K562 (cell line): ENCODE measurements around the gene TMEM101. TPM values are rescaled to one million over a fixed set of nuclear protein-coding genes. Genes with fewer than 3 reads are reported as not detected.

ENCODE experiments used
- AFF1 ChIP-seq, 2 experiments: fragments of 450-650 bp; IDR thresholded peaks; 2 replicates each; pipeline ENCODE4 v1.6.1; 2018; ENCODE audit warnings: mild to moderate bottlenecking in 2 of 2, low read depth in 1 of 2; ENCODE audit not compliant: partially characterized antibody in 2 of 2
- ATF1 ChIP-seq, 2 experiments: fragments of 450-650 bp in 1 of 2; IDR thresholded peaks; 2 replicates each; pipeline ENCODE4 v1.6.1; 2016; ENCODE audit warnings: missing compliant biosample characterization in 1 of 2, missing genetic modification characterization in 1 of 2
- E4F1 ChIP-seq: fragments of 250-450 bp; sonication (Bioruptor Pico); IDR thresholded peaks from 2 replicates; pipeline ENCODE4 v1.5.0; 2021; ENCODE audit warnings: mild to moderate bottlenecking, borderline replicate concordance
- EGR1 ChIP-seq: fragments of 450-650 bp; conservative IDR thresholded peaks from 2 replicates; pipeline ENCODE4 v1.6.1; 2017; ENCODE audit warnings: mild to moderate bottlenecking
- RFX7 ChIP-seq: fragments of 250-450 bp; sonication (Bioruptor Pico); IDR thresholded peaks from 2 replicates; pipeline ENCODE4 v1.5.1; 2021; ENCODE audit warnings: mild to moderate bottlenecking
- RNF219 ChIP-seq: fragments of 250-450 bp; sonication (Bioruptor Pico); IDR thresholded peaks from 2 replicates; pipeline ENCODE4 v1.5.0; 2022; ENCODE audit warnings: mild to moderate bottlenecking
- TFAM ChIP-seq: fragments of 250-450 bp; sonication (Bioruptor Pico); conservative IDR thresholded peaks from 2 replicates; pipeline ENCODE4 v1.5.0; 2021; ENCODE audit warnings: mild to moderate bottlenecking, moderate library complexity
- ZNF77 ChIP-seq: fragments of 250-450 bp; sonication (Bioruptor Pico); IDR thresholded peaks from 2 replicates; pipeline ENCODE4 v1.5.0; 2020
- ZNF778 ChIP-seq: fragments of 450-650 bp; formaldehyde crosslinking; IDR thresholded peaks from 2 replicates; pipeline ENCODE4 v1.4.0; 2020; ENCODE audit warnings: mild to moderate bottlenecking, moderate library complexity
- polyA plus RNA-seq, 8 experiments: library from polyadenylated mRNA; depleted of rRNA in 4 of 8; stranded (reverse) in 5 of 8; unstranded in 3 of 8; fragments of >200 nt; fragmentation: Nextera tagmentation in 2 of 8; fragmentation: Illumina TruSeq in 1 of 8; extraction: Ambion mirVana in 2 of 8; extraction: Trizol in 1 of 8; gene quantifications; 2 replicates each; pipeline versions ENCODE4 v1.2.1 to v1.2.3, GENCODE V29; 2011 to 2014; ENCODE audit warnings: inconsistent platforms in 1 of 8, missing spikeins in 1 of 8
- total RNA-seq, 7 experiments: library from RNA; depleted of rRNA in 6 of 7; stranded (reverse); fragments of >200 nt in 6 of 7; fragmentation: Illumina TruSeq in 2 of 7; extraction: Trizol in 2 of 7; gene quantifications; 2 replicates each; pipeline versions ENCODE4 v1.2.1 to v1.2.3, GENCODE V29; 2011 to 2021; ENCODE audit warnings: low replicate concordance in 1 of 7
- TF ChIP-seq, protein P1 (sequence below): fragments of 250-450 bp; sonication (Bioruptor Pico); IDR thresholded peaks from 2 replicates; pipeline ENCODE4 v1.8.0; 2022; ENCODE audit warnings: inconsistent platforms, mild to moderate bottlenecking, moderate library complexity, borderline replicate concordance
- TF ChIP-seq, protein P2 (sequence below): fragments of 450-650 bp; IDR thresholded peaks from one replicate; pipeline ENCODE4 v1.6.1; 2018; ENCODE audit warnings: mild to moderate bottlenecking, moderate library complexity; ENCODE audit not compliant: partially characterized antibody
- TF ChIP-seq, protein P3 (sequence below): sonication (generic); formaldehyde crosslinking; IDR thresholded peaks from 2 replicates; pipeline ENCODE4 v1.5.0; 2020; ENCODE audit warnings: missing genetic modification reagents

TMEM101 gene
- total and polyA plus RNA-seq, 9 of the 15 experiments (the other 6 are each of a cell fraction or from before 2014, with no cell fraction given) = 21.2 to 110 (median 37.8) TPM

- TF ChIP-seq AFF1 (IDR thresholded peaks at IDR 0.05; ENCODE audit: low read depth in 1 of 2, partially characterized antibody in 2 of 2) (no peak), RFX7 (CRISPR knock-in tag) (no peak), RNF219 (CRISPR knock-in tag) (no peak), E4F1 (no peak), ZNF778 (no peak), ATF1 (CRISPR knock-in tag; IDR thresholded peaks at IDR 0.05) (no peak), ATF1 (tag; IDR thresholded peaks at IDR 0.05) (peak; percentile 59; the same call in 1 of the 2 replicates), EGR1 (peak; percentile 71), TFAM (CRISPR knock-in tag) (no peak), ZNF77 (CRISPR knock-in tag) (no peak)
- TF ChIP-seq, protein P1, sequence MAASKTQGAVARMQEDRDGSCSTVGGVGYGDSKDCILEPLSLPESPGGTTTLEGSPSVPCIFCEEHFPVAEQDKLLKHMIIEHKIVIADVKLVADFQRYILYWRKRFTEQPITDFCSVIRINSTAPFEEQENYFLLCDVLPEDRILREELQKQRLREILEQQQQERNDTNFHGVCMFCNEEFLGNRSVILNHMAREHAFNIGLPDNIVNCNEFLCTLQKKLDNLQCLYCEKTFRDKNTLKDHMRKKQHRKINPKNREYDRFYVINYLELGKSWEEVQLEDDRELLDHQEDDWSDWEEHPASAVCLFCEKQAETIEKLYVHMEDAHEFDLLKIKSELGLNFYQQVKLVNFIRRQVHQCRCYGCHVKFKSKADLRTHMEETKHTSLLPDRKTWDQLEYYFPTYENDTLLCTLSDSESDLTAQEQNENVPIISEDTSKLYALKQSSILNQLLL (CRISPR knock-in tag) = no peak
- TF ChIP-seq, protein P2, sequence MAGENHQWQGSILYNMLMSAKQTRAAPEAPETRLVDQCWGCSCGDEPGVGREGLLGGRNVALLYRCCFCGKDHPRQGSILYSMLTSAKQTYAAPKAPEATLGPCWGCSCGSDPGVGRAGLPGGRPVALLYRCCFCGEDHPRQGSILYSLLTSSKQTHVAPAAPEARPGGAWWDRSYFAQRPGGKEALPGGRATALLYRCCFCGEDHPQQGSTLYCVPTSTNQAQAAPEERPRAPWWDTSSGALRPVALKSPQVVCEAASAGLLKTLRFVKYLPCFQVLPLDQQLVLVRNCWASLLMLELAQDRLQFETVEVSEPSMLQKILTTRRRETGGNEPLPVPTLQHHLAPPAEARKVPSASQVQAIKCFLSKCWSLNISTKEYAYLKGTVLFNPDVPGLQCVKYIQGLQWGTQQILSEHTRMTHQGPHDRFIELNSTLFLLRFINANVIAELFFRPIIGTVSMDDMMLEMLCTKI = no peak
- TF ChIP-seq, protein P3, sequence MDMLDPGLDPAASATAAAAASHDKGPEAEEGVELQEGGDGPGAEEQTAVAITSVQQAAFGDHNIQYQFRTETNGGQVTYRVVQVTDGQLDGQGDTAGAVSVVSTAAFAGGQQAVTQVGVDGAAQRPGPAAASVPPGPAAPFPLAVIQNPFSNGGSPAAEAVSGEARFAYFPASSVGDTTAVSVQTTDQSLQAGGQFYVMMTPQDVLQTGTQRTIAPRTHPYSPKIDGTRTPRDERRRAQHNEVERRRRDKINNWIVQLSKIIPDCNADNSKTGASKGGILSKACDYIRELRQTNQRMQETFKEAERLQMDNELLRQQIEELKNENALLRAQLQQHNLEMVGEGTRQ (CRISPR knock-in tag) = no peak
These were observed 8.0 kb downstream of the TMEM101 start (continued) for GRCh38 chr17:44006598-44007345.
